Hematopoietic multipotent progenitor cell treated with erythropoietin and hydrocortisone succinate and interleukin-3 and kit ligand, for 8 days (in vitro differentiated cells): Measurements from ENCODE around the gene HOXC13.

Source experiments
- DNase-seq: peaks from one replicate; pipeline ENCODE4 v3.0.0-alpha.2; 2015

The HOXC13 gene

GRCh38 chr12:53955036-53955775 lies 16.6 kb downstream of the HOXC13 start:
- no peak for DNase-seq

DNA sequence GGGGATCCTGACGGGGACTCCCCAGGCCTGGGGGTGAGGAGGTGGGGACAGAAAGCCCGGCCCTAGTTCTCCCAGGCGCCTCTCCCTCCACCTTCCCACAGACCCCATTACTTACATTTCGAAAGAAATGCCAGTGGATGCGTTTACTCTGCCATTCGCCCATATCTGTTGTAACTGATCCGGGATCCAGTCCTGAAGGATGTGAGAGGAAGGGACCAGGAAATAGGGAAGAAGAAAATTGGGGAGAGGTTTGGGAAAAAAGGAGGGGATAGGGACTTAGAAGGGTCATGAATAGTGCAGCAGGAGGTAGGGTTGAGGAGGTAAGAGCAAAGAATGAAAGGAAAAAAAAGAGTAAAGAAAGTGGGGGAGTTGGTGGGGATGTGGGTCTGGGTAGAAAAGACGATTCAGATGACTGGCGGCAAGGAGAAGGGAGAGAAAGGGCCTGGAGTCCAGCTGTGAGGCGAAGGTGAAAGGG lies 17.2 kb downstream of the HOXC13 start:
- DNase-seq: no peak

GRCh38 chr12:53956251-53956887 lies 17.7 kb downstream of the HOXC13 start:
- DNase-seq: no peak

- no peak for DNase-seq
These were observed 18.4 kb downstream of the HOXC13 start for GRCh38 chr12:53956914-53957536.

DNA sequence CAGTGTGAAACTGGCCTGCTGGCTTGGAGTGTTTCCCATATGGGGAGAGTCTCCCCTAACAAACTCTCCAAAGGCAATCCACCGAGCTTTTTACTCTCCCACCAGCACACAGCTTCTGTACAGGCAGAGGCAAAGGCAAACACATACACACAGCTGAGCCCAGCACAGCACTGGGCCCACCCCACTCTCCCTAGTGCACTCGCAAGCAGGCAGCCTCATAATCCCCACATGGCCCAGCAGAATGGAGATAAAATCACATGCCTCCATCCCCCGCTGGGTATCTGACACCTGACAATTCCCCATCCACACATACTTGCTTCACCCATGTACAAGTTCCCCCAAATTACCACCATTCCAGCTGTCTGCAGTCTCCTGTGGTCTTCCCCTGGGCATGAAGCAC lies 19.5 kb downstream of the HOXC13 start:
- DNase-seq: no peak

GRCh38 chr12:53959314-53959713 lies 20.7 kb downstream of the HOXC13 start:
- no peak for DNase-seq

GRCh38 chr12:53960187-53961024 lies 21.8 kb downstream of the HOXC13 start:
- no peak for DNase-seq

GRCh38 chr12:53961025-53961761 lies 22.6 kb downstream of the HOXC13 start:
- no peak for DNase-seq

GRCh38 chr12:53963005-53963404 lies 24.4 kb downstream of the HOXC13 start:
- no peak for DNase-seq

- no peak for DNase-seq
These were observed 25.0 kb downstream of the HOXC13 start for GRCh38 chr12:53963434-53964314.

GRCh38 chr12:53964315-53964713 lies 25.7 kb downstream of the HOXC13 start:
- DNase-seq: no peak

- DNase-seq: no peak
These were observed 26.9 kb downstream of the HOXC13 start for GRCh38 chr12:53965281-53966084.

DNA sequence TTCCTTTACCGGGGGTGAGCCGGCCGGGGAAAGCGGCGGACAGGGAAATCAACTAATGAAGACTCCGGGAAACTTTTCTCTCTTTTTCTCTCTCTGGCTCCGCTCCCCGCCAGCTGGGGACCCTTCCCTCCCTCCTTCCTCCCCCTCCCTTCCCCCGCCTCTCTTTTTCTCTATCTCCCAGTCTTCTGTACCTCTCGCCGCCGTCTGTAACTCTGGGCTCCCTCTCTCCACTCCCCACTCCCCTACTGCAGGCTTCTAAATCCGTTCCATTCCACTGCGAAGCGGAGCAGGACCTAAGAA lies 27.4 kb downstream of the HOXC13 start:
- no peak for DNase-seq

GRCh38 chr12:53966385-53967133 lies 27.9 kb downstream of the HOXC13 start:
- DNase-seq: no peak

DNA sequence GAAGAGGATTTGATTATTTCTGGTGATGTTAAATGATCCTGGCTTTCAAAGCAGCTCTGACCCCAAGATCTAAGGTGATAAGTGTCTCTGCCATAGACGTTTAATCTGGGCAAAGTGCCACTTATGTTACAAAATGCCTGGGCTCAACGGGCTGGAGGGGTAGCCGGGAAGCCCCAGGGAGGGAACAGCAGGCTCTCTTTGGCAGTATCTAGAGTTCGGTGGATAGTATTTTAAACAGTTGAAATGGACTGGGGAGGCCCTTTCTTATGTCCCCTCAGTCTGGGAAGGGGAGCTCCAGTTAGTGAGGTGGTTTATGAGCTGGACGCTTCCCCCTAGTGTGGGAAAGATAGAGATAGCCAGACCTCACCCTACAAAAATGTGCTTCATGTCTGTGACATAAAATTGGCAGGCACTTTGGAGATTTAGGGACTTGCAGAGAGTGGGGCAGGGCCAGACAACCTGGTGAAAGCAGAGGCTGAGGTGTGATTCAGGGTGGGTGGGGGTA lies 28.8 kb downstream of the HOXC13 start:
- DNase-seq: no peak

- no peak for DNase-seq
These were observed 29.8 kb downstream of the HOXC13 start for GRCh38 chr12:53968214-53969127.

GRCh38 chr12:53969588-53970259 lies 31.1 kb downstream of the HOXC13 start:
- DNase-seq: no peak

- DNase-seq: no peak
These were observed 31.8 kb downstream of the HOXC13 start for GRCh38 chr12:53970451-53970850.
